Activated CD8-positive, alpha-beta memory T cell treated with anti-CD3 and anti-CD28 coated beads, Interleukin-2, amount 50 U/mL, for 4 hours (primary cell): Measurements from ENCODE around the gene CST9.
"Not testable (repeated sequence)": the region's sequence is repeated elsewhere in the genome, so short reads cannot be mapped to it uniquely, and the experiment has no call there.

ENCODE experiments used
- DNase-seq: peaks from one replicate; pipeline ENCODE4 v3.0.0-alpha.2; 2020

The CST9 gene

GRCh38 chr20:23585808-23586734 is 19.6 kb downstream of the CST9 start:
- no peak for DNase-seq

GRCh38 chr20:23585449-23585807 is 20.3 kb downstream of the CST9 start:
- no peak for DNase-seq

DNA sequence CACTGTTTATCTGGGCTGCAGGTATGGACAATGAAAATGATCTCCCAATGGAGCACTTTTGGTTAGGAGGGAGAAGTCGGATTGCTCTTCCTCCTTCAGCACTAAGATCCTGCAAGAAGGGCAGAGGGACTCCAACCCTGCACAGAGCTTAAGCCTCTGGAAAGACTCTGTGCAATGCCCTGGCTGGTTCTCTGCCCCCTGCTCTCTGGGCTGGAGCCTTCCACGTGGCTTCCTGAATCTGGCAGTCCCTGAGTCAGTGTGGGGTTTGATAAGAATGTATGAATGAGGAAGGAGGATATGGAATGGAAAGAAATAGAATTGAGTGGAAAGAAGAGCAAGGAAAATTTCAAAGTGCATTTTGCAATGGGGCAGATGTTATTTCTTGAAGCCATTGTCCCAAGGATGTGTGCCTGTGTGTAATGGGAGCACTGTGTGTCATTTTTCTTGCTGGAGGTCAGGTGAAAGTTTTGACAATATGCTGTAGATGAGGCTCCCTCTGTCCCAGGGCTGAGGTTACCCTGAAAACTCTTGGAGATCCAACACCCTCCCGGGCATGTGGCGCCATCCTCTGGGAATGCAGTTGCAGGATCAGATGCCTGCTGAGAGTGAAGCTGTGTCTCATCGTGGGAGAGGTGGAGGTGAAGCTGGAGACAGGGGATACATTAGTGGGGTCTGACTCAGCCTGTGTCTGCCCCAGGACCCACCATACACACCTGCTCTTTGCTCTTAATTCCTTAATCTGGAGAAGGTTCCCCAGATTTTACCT is 21.1 kb downstream of the CST9 start:
- DNase-seq: no peak

DNA sequence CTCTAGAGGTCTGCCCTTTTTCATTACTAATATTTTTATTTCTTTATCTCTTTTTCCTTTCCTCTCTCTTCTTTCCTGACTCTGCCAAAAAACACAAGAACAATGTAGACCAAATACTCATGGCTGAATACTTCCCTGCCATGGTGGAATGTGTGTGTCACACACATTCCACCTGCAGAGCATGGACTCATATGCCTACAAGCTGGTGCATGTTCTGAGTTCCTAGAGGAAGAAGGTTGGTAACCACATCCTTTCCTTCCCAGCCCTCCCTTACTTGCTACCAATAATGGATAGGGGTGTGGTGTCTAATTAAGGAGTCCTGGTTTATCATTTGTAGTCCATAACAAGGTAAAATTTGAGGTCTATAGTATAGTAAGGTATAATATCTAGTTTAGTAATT is 22.2 kb downstream of the CST9 start:
- DNase-seq: no peak

DNA sequence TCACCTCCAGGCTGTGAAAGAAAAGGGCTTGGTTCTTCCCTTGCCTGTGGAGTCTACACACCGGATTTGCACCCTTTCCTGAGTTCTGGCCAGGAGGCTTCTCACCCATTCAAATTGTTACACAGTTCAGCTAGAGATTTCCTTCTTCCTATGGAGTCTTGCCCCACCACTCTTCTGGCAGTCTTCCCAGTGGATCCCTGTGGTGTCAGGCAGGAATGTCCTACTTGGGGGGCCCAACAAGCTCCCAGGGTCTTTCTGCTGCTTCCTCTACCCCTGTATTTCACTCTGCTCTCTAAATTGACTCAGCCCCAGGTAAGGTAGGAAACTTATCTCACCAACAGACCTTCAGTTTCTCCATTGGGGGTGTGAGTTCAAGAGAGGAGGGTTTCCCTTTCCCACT is 23.4 kb downstream of the CST9 start:
- DNase-seq: no peak

DNA sequence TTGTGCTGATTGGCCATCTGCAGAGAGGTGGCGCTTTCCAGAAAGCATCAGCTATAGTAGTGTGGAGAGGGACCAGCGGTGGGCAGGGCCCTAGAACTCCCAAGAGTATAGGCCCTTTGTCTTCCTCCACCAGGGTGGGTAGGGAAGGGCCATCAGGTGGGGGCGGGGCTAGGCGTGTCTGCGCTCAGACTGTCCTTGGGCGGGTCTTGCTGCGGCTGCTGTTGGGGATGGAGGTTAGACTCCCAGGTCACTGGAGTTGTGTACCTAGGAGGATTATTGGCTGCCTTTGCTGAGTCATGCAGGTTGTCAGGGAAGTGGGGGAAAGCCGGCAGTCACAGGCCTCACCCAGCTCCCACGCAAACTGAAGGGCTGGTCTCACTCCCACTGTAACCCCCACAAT is 23.9 kb downstream of the CST9 start:
- not testable (repeated sequence) for DNase-seq

- DNase-seq: no peak
Measured at GRCh38 chr20:23574977-23575376, 30.7 kb downstream of the CST9 start.

GRCh38 chr20:23570178-23570760 is 35.4 kb downstream of the CST9 start:
- DNase-seq: no peak

GRCh38 chr20:23569570-23569969 is 36.1 kb downstream of the CST9 start:
- no peak for DNase-seq

DNA sequence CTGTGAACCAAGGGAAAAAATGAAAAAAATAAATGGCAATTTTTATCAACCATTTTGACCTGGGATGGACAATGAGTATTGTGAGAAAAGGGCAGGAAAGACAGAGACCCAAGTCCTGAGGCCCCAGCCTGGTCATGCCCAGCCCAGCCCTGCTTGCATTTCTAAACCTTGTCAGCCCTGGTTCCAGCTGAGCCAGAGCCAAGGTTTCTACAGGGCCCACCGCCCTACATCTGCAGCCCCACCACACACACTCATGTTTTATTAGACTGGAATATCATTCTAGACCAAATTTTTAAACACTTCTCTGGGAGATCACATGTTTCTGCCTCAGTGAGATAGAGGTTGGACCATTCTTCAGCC is 36.8 kb downstream of the CST9 start:
- no peak for DNase-seq

GRCh38 chr20:23568320-23568970 is 37.3 kb downstream of the CST9 start, which contains the start of gene CST9L:
CST9L (minus strand) TSS chr20:23568484; CDS start chr20:23568450, 34 bp downstream.
- no peak for DNase-seq

DNA sequence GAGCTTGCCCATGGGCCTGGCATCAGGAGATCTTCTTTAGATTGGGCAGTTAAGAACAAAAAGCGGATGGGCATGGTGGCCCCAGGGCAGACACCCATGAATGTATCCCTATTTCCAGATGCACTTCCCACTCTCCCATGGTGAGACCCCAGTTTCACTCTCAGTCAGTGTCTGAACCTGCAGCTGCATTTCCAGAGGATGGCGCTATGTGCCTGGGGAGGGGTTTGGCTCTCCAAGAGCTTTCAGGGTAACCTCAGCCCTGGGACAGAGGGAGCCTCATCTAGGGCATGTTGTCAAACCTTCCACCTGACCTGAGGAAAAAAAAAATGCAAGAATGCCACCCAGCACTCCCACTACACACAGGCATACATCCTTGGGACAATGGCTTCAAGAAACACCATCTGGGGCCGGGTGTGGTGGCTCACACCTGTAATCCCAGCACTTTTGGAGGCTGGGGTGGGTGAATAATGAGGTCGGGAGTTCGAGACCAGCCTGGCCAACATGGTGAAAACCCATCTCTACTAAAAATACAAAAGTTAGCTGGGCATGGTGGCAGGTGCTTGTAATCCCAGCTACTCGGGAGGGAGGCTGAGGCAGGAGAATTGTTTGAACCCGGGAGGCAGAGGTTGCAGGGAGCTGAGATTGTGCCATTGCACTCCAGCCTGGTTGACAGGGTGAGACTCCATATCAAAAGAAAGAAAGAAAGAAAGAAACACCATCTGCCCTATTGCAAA is 39.4 kb downstream of the CST9 start:
- DNase-seq: no peak

DNA sequence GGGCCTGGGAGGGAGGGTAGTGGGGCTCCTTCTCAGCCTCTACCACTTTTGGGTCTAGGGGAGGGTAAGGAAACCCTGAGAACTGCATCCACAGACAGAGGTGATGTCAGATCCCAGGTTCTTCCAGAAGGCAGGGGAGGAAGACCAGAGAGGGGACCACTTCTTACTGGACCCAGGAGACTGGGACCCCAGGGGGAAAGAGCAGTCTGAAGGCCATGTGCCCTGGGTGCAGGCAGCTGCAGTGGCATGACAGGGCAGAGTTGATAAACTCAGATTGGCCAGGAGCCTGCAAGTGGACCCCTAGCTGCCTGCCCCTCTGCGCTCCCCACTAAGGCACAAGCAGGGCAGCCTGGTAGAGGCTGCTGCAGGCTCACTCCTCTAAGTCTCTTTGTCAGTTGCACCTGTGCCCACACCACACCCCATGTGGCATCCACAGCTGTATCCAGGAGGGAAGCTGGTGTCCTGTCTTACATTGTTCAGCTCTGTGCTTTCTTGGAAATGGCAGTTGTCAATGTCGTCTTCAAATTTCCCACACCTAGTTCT is 40.1 kb downstream of the CST9 start:
- DNase-seq: no peak

- DNase-seq: no peak
Measured at GRCh38 chr20:23564927-23565326, 40.8 kb downstream of the CST9 start.

GRCh38 chr20:23562721-23563342 is 42.9 kb downstream of the CST9 start:
- no peak for DNase-seq

DNA sequence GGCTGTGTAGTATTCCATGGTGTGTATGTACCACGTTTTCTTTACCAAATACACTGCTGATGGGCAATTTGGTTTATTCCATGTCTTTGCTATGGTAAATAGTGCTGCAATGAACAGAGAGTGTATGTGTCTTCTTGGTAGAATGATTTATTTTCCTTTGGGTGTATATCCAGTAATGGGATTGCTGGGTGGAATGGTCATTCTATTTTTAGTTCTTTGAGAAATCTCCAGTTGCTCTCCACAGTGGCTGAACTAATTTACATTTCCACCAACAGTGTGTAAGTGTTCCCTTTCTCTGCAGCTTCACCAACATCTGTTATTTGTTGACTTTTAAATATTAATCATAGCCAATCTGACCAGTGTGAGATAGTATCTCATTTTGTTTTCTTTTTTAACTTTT is 51.3 kb downstream of the CST9 start:
- DNase-seq: no peak
